Femur (tissue), 1 donor: ENCODE measurements around the gene C1orf159.
A peak's percentile ranks its signal among the peaks of the same experiment; 100 is the strongest.

Experiments used
- DNase-seq: peaks from one replicate; pipeline ENCODE4 v3.0.0-alpha.2; 2017

C1orf159 gene

DNA sequence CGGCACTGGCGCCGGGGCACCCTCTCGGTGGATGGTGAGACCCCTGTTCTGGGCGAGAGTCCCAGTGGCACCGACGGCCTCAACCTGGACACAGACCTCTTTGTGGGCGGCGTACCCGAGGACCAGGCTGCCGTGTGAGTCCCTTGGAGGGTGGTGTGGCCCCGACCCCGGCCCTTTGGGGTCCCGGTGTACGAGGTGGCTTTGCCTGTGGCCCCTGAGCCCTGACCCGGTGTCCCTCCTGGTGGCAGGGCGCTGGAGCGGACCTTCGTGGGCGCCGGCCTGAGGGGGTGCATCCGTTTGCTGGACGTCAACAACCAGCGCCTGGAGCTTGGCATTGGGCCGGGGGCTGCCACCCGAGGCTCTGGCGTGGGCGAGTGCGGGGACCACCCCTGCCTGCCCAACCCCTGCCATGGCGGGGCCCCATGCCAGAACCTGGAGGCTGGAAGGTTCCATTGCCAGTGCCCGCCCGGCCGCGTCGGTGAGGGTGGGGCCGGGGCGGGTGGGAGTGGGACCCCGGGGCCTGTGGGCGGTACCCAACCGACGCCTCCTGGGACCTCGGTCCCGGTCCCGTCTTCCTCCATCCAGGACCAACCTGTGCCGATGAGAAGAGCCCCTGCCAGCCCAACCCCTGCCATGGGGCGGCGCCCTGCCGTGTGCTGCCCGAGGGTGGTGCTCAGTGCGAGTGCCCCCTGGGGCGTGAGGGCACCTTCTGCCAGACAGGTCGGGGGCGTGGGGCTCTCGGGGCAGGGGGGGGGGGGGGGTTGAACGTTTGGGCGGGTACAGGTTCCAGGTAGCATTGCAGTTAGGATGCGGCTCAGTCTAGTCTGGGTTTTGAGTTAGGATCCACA is 66.3 kb downstream of the C1orf159 start:
- no peak for DNase-seq

DNA sequence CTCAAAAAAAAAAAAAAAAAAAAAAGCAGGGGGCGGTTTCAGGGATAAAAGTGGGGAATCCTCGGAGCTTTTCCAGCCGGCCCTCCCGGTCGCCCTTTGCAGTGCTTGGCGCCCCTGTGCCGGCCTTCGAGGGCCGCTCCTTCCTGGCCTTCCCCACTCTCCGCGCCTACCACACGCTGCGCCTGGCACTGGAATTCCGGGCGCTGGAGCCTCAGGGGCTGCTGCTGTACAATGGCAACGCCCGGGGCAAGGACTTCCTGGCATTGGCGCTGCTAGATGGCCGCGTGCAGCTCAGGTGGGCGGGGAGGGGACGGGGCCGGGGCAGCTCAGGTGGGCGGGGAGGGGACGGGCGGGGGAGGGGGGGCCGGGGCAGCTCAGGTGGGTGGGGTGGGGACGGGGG is 67.1 kb downstream of the C1orf159 start:
- no peak for DNase-seq

DNA sequence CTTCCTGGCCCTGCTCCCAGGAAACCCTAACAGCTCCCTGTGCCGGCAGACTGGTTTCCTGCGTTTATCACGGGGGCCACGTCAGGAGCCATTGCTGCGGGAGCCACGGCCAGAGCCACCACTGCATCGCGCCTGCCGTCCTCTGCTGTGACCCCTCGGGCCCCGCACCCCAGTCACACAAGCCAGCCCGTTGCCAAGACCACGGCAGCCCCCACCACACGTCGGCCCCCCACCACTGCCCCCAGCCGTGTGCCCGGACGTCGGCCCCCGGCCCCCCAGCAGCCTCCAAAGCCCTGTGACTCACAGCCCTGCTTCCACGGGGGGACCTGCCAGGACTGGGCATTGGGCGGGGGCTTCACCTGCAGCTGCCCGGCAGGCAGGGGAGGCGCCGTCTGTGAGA is 67.9 kb downstream of the C1orf159 start:
- DNase-seq = no peak

DNA sequence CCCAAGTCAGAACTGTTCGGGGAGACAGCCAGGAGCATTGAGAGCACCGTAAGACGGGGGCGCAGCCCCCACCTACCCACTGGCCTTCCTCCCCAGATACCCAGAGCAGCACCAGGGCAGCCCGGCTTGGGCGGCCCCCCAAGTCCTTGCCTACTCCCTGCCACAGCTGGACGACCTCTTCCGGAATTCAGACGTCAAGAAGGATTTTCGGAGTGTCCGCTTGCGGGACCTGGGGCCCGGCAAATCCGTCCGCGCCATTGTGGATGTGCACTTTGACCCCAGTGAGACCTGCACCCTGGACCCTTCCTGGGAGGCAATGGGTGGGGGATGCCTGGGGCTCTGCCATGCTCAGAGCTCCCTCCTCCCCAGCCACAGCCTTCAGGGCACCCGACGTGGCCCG is 68.5 kb downstream of the C1orf159 start:
- DNase-seq = no peak

DNA sequence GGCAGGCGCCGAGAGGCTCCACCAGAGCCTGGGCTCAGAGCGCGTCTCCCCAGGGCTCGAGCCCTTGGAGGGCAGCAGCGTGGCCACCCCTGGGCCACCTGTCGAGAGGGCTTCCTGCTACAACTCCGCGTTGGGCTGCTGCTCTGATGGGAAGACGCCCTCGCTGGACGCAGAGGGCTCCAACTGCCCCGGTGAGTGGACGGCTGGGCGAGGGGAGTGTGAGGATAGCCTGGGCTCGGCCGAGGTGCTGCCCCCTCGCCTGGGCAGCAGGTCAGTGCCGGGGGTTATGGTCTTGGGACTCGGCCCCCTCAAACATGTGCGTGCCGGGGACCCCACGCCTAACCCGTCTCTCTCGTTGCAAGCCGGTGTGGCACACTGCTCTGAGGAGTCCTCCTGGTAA is 69.1 kb downstream of the C1orf159 start:
- DNase-seq = no peak

DNA sequence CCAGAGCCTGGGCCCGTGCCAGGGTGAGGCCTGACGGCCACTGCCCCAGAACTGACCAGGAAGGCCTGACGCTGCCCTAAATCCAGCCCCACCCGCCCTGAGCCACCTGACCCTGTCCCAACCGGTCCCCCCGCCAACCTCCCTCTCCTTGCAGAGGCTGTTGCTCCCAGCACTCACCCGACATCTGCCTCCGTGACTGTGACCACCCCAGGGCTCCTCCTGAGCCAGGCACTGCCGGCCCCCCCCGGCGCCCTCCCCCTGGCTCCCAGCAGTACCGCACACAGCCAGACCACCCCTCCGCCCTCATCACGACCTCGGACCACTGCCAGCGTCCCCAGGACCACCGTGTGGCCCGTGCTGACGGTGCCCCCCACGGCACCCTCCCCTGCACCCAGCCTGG is 69.6 kb downstream of the C1orf159 start:
- no peak for DNase-seq

DNA sequence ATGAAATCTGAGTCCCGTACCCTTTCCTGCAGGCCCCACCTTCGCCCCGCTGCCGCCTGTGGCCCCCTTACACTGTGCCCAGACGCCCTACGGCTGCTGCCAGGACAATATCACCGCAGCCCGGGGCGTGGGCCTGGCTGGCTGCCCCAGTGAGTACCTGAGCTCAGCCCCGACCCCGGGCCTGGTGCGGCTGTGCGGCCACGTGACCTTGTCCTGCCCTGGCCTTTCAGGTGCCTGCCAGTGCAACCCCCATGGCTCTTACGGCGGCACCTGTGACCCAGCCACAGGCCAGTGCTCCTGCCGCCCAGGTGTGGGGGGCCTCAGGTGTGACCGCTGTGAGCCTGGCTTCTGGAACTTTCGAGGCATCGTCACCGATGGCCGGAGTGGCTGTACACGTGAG is 70.8 kb downstream of the C1orf159 start:
- DNase-seq = no peak

DNA sequence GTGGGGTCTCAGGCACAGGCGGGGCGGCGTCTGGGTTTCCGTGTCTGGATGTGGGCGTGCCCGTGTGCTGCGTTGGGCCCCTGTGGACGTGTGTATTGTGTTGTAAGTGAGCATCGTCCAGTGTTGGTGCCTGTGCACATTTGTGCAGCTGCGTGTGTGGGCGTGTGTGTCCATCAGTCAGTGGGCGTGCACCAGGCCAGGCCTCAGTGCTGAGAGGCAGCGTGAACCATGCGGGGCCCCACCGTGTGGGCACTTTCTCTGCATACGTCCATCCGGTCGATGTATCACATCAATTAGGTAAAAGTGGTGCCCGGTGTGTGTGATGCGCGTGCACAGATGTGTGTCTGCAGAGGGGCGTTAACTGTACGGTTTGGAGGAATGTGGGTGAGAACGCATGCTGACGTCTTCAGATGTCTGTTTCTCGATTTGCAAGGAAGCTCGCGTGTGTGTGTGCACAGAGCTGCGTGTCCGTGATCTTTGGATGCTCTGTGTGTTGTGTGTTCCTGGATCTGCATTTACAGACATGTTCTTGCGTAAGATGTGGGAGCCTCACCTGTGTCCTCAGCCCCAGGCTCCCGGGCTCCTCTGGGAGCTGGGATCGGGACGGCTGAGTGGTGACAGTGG is 71.3 kb downstream of the C1orf159 start:
- DNase-seq = no peak

DNA sequence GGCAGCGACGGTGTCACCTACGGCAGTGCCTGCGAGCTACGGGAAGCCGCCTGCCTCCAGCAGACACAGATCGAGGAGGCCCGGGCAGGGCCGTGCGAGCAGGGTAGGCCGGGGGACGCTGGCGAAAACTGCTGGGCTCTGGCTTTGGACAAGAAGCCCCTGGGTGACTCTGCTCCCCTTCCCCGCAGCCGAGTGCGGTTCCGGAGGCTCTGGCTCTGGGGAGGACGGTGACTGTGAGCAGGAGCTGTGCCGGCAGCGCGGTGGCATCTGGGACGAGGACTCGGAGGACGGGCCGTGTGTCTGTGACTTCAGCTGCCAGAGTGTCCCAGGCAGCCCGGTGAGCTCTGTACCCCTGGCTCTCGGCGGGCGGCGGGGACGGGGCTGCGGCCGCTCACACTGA is 72.0 kb downstream of the C1orf159 start:
- DNase-seq = no peak

DNA sequence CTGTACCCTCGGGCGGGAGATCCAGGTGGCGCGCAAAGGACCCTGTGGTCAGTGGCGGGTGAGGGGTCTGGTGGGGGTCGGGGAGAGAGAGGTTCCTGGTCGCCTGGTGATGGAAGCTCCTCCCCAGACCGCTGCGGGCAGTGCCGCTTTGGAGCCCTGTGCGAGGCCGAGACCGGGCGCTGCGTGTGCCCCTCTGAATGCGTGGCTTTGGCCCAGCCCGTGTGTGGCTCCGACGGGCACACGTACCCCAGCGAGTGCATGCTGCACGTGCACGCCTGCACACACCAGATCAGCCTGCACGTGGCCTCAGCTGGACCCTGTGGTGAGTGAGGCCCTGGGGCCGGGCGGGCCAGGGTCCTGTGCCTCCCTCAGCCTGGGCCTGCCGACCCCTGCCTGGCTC is 72.5 kb downstream of the C1orf159 start:
- DNase-seq = no peak

DNA sequence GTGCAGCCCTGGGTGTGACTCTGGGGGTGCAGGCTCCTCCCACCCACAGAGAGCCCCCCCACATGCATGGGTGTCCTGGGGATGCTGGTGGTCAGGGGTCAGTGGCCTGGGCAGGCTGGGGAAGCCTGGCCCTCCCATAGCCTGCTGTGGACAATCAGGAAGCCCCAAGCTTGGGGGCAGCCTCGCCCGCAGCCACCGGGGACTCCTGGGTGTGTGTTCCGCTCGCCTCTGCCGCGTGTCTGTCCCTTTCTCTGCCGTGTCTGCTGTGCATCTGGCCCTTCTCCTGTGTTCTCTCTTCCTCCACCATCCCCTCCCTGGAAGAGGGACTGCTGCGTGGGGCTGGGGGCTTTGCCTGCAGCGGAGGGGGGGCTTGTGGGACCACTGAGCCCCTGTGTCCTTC is 73.1 kb downstream of the C1orf159 start:
- no peak for DNase-seq

DNA sequence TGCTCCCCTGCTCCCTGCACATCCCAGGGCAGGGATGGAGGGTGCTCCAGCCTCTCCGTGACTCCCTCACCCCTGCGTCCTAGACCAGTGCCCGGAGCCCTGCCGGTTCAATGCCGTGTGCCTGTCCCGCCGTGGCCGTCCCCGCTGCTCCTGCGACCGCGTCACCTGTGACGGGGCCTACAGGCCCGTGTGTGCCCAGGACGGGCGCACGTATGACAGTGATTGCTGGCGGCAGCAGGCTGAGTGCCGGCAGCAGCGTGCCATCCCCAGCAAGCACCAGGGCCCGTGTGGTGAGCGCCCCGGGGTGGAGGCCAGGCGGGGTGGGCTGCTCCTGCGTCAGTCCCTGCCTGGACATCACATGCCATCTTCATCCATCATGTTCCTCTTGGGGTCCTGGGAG is 74.0 kb downstream of the C1orf159 start:
- DNase-seq = no peak

DNA sequence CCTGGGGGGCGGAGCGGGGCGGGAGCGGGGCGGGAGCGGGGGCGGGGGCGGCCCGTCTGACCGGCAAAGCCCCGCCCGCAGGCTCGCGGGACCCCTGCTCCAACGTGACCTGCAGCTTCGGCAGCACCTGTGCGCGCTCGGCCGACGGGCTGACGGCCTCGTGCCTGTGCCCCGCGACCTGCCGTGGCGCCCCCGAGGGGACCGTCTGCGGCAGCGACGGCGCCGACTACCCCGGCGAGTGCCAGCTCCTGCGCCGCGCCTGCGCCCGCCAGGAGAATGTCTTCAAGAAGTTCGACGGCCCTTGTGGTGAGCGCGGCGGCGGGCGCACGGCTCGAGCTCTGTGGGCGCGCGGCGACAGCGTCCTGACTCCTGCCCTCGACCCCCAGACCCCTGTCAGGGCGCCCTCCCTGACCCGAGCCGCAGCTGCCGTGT is 74.8 kb downstream of the C1orf159 start:
- no peak for DNase-seq

DNA sequence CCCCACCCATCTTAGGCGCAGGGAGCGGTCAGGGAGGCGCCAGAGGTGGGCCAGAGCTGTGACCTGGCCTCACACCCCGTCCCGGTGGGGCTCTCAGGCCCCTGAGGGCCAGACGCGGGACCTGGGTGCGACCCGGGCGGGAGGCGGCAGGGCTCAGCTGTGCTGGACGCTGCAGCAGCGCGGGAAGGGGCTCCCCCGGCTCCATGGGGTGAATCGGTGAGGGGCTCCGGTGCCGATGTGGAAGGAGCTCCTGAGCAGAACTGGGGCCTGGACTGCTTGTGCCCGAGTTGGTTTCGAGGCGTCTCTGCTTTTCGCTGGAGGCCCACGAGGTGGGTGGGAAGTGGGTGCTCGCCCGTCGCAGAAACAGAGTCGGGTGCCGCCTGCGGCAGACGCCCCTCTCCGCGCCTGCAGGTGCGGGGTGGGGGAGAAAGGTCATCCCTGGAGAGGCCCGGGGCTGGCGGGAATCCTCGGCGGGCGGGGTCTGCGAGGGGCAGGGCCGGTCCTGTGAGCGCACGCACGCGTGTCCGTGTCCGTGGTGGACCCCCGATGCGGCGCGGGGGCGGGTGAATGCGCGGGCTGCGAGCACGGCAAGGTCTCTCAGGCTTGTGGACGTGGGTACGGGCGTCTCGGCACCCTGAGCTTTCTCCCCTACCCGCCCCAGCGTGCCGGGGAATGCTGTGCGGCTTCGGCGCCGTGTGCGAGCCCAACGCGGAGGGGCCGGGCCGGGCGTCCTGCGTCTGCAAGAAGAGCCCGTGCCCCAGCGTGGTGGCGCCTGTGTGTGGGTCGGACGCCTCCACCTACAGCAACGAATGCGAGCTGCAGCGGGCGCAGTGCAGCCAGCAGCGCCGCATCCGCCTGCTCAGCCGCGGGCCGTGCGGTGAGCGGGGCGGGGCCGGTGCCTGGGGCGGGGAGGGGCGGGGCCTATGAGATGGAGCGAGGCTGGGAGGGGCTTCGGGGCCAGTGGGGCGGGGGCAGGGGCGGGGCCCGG is 75.6 kb downstream of the C1orf159 start:
- DNase-seq = peak; percentile 85

DNA sequence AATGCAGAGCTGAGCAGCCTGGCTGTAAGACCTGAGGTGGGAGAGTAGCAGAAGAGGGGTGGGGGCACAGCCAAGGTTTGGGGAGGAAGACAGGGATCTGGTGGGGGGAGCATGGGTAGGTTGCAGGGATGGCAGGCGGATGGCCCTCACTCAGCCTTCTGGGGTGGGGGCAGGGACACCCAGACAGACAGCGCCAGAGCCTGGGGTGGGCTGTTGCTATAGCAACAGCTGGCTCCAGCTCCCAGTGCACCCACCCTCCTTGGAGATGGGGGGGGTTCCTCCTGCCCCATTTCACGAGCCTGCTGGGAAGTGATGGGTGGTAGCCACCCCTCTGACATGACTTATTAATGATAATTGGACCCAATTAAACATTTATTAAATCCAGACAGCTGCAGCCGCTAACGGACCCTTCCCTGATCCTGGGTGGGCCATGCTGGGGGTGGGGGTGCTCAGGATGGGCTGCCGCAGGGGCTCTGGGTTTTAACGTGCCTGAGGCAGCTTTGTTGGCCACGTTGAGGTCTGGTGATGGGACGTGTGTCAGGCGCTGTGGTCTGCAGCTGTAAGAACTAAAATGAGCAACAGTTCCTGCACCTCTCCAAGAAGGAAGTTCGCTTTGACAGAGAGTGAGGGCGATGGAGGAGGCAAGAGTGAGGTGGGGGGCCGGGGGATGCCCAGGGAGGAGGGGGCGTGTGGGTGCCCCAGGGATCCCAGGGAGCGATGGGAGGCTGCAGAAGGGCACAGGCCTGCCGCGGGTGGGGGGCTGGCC is 76.6 kb downstream of the C1orf159 start:
- no peak for DNase-seq

DNA sequence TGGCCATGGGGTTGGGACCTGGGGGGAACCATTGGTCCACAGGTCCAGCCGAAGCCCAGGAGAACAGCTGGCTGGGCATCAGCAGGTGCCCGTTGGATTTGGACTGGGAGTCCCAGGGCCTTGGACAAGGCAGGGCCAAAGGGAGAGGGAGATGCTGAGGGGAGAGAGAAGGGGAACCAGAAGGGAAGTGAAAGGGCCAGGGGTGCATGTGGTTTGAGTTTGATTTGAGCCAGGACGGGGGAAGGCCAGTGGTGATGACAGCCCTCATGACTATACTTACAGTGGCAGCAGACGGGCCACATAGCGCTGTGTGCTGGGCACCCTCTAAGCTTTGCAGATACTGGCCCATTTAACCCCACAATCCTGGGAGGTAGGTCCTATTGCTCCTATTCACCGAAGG is 77.2 kb downstream of the C1orf159 start:
- DNase-seq = no peak

DNA sequence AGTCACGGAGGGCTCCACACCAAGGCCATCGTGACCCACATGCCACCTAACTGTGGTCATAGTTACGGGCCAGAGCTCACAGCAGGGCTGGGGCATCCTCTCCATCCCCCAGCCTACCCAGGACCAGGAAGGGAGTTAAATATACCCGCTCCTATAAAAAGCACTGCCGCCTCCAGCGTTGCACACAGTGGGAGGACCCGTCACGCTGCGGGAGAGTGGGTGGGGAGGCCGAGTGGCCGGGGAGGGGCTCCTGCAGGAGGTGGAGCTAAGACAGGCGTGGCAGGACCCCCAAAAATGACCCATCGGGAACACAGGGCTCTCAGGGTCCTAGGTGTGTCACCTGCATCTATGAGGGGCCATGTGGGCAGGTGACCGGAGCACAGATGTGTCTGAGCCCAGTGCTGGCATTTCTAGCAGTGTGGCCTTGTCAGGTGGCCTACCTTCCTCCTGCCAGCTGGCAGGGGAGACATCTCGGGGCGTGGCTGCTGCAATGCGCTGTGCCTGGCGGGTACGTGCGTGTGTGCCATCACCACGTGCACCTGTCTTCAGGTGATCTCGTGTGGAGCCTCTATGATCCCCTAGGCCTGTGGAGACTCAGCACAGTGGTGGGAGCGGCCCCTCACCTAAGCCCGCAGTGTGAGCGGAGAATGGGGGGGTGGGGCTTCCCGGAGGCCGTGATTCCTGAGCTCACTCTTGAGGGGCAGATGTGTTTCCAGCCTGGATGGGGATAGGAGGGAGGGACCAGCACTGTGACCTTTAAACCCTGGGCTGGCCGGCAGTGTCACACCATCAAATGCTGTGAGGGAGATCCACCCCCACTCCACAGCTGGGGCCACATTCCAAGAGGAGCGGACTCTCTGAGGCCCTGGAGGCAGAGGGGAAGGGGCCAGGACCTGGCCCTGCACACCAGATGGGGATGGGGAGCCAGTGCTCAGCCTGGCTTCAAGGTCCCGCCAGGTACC is 78.2 kb downstream of the C1orf159 start:
- no peak for DNase-seq

DNA sequence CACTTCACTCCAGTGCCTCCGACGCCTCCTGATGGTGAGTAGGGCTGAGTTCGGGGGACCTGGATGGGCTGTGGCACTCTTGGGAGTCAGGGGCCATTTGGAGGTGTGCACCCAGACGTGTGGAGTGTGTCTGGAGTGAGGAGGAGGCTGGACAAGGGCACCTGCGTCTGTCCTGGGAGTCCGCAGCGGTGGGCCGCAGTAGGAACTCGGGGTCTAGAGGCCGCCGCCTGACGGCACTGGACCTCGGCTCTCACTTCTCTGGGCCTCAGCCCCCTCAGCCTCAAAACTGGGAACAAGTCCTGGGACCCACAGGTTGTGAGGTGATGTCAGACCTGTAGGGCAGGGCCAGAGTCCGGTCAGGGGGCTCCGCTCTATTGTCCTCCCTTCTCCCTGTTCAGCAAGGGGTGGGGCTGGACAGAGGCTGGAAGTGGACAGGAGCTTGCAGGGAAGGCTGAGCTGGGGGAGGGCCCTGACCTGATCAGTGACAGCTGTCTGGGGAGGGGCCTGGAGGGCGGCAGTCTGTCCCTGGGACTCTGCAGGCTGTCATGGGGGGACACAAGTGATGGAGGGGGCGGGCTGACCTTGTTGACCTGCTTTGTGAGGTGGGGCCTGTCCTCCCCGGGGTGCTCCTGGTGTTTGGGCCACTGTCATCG is 80.5 kb downstream of the C1orf159 start:
- DNase-seq = no peak

DNA sequence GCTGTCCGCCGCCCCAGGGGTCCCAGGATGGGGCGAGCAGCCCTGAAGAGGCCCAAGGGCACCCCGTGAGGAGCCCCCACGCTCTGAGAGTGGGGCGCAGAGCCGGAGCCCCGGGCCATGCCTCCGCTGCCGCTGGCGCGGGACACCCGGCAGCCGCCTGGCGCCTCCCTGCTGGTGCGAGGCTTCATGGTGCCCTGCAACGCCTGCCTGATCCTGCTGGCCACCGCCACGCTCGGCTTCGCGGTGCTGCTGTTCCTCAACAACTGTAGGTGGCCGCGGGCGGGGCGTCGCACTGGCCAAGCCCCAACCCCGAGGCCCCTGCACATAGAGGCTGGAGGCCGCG is 81.5 kb downstream of the C1orf159 start:
- no peak for DNase-seq

DNA sequence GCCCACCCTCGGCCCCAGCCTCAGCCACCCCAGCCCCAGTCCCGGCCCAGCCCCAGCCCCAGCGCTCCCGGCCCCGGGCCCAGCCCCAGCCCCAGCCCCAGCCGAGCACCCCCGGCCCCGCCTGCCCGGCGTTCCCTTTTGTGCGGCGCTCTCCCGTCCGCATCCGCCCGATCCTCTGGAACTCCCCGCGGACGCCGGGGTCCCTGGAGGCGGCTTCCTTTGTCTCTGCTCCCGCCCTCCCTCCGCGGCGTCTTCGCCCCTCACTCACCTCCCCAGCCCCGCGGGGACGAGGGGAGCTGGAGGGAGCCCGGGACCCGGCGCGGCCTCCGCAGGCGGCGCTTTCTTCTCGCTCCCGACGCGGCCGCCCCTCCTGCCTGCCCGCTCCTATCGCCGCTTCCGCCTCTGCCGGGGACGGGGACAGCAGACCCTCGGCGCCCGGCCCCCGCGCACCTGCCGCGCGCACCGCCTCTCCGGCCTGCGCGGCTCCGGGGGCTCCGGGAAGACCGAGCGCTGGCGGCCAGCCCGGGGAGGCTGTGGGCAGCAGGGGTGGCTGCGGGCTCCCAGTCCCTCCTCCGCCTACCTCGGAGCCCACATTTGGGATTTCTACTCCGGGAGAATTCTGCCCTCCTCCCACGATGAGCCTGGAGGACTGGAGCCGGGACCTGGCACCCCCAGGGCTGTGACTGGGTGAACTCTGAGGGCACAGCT is 82.0 kb downstream of the C1orf159 start:
- no peak for DNase-seq
